Activated CD4-positive, CD25-positive, alpha-beta regulatory T cell treated with anti-CD3 and anti-CD28 coated beads, Interleukin-2, amount 50 U/mL, for 72 hours (primary cell): ENCODE results near the gene CD27.
"Not testable (repeated sequence)": the region's sequence is repeated elsewhere in the genome, so short reads cannot be mapped to it uniquely, and the experiment has no call there.

Experiments used
- DNase-seq: peaks from one replicate; pipeline ENCODE4 v3.0.0; 2021

CD27 gene

GRCh38 chr12:6489449-6489848 lies 44.7 kb downstream of the CD27 start:
- no peak for DNase-seq

DNA sequence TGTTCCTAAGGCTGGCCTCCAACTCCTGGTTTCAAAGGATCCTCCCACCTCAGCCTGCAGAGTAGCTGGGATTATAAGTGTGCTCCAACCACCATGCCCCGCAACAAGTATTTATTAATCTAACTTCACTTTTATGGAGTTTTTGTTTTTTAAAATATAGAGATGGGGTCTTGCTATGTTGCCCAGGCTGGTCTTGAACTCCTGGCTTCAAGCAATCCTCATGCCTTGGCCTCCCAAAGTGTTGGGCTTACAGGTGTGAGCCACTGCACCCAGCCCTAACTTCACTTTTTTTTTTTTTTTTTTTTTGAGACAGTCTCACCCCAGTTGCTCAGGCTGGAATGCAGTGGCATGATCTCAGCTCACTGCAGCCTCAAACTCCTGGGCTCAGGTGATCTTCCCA lies 45.9 kb downstream of the CD27 start:
- not testable (repeated sequence) for DNase-seq

DNA sequence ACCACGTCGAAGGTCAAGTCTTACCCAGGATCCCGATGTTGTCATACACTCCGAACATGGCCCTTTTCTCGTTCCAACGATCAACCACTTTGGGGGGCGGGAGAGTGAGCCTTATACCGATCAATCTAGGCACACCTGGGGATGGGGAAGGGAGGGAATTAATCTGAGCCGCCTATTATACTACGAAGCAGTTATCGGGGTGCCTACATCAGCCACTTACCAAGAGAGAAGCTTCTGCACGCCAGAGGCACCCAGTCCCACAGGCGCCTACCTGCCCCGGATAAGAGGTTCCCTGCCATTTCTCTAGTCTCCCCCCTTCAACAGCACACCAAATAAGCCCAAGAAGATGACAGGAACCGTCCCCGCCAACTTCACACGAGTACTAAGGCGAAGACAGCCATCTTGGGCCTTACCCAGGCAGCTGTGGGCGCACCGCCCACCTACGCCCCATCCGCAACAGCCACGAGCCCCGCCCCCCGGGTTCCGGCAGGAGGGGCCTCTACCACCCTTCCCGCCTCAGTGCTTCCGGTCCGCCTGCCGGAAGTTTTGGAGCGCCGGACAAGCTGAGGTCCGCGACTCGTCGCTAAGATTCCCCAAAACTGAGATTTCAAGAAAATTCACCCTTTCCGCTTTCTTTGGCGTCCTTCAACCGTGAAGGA lies 48.2 kb downstream of the CD27 start, which contains the start of gene MRPL51:
TSS of gene MRPL51 (minus strand) at position 425 of the 659 bp plus-strand sequence. CDS start at position 299, 126 bp downstream.
- peak; percentile 98 for DNase-seq

GRCh38 chr12:6493497-6494257 lies 48.9 kb downstream of the CD27 start, which contains the start of gene NCAPD2:
NCAPD2 (plus strand) TSS chr12:6494102; CDS start chr12:6495099, 997 bp downstream.
- DNase-seq, result peak; percentile 91

DNA sequence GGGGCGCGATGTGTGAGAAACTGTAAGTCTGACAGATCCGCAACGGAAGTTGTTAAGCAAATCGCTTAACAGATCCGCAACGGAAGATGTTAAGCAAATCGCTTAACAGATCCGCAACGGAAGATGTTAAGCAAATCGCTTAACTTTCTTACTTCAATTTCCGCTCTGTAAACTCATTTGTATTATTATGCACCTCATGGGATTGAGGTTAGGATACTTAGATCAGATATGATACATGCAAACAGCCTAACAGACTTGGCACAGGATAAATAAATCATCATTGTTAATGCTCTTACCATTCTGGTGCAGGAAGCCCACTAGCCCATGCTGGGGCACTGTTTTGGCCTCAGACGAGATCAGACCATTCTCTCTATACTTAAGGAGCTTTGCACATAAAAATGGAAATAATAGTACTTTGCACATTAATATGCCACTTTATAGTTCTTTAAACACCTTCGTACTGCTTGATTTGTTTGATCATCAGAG lies 49.5 kb downstream of the CD27 start:
- no peak for DNase-seq

DNA sequence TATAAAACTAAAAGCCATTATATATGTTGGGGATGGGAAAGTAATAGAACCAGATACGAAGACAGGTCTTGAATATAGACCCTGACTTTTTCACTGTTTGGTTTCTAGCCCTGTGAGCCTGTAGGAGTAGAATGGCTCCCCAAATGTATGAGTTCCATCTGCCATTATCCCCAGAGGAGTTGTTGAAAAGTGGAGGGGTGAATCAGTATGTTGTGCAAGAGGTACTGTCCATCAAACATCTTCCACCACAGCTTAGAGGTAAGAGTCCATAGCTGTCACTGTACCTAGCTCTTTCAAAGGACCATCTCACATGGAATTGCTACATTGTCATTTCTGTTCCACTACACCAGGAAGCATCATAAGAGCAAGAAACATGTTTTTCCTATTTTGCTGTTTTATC lies 50.2 kb downstream of the CD27 start:
- DNase-seq, result no peak

DNA sequence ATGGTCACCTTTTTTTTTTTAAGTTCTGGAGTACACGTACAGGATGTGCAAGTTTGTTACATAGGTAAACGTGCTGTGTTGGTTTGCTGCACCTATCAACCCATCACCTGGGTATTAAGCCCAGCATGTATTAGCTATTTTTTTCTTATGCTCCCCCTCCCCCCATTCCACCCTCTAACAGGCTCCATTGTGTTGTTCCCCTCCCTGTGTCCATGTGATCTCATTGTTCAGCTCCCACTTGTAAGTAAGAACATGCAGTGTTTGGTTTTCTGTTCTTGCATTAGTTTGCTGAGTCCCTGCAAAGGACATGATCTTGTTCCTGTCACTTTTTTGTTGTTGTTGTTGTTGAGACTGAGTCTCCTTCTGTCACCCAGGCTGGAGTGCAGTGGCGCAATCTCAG lies 52.5 kb downstream of the CD27 start:
- DNase-seq, result not testable (repeated sequence)

DNA sequence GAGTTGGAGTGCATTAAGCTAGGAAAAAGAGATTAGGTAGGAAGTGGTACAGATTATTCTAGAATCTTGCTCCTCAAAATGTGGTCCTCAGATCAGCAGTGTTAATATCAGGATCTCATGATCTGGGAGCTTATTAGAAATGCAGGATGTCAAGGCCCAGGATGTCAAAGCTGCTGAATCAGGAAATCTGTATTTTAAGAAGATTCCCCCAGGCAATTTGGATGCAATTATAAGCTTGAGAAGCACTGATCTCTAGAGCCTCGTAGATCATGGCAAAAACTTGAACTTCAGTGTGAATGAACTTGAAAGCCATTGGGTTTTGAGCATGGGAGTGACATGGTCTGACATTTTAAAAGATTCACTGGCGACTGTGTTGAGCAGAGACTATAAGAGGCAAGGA lies 55.7 kb downstream of the CD27 start:
- DNase-seq, result no peak
